Kasumi-1 (cell line): ENCODE data around the gene PICALM.

Experiments used
- DNase-seq, 2 experiments: peaks; one replicate each; lab custom pipeline; 2025; lab: John Stamatoyannopoulos, UW

Gene PICALM

DNA sequence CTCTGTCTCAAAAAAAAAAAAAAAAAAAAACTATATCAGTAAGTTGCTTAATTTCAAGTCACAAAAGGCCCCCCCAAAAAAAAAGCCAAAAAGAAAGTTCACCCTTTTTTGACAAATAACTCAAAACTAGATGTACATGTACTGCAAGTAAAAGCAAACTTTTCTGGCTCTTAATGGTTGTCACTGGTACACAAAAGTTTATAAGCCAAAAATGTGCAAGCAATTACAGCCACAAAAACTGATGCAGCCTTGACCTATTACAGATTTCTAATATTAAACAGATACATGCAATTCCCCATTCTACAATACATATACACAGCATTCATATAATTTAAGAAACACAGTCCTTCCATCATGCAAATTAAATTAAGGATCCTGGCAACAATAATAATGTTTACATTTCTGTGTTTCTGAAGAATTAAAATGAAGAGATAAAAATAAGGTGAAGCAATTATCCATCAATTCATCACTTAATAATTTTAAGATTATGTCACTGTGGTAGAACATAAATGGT lies 18.6 kb downstream of the PICALM start:
- DNase-seq, result no peak

DNA sequence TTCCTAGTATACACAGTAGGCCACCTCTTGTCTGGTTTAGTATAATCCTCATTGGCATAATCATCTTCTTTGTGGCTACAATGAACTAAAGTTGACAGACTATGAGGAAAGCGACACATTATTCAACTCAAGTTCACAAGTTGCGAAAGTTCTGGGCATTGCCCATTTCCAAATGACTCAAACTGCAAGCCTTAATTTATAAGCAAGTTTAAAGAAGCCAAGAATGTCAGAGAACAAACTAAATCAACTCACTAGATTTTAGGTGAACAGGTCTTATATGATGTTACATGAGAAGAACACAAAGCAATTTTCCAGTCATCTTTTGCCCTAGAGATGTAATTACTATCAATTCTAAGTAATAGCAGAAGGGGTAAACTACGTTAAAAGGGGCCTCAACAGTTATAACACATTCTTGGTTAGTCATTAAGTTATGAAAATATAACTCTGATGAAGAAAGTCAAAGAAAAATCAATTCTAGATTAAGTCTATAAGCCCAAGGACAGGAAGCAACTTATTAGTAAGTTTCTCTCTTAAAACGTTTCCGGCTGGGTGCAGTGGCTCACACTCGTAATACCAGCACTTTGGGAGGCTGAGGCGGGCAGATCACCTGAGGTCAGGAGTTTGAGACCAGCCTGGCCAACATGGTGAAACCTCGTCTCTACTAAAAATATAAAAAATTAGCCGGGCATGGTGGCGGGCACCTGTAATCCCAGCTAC lies 21.5 kb downstream of the PICALM start:
- DNase-seq, result no peak

DNA sequence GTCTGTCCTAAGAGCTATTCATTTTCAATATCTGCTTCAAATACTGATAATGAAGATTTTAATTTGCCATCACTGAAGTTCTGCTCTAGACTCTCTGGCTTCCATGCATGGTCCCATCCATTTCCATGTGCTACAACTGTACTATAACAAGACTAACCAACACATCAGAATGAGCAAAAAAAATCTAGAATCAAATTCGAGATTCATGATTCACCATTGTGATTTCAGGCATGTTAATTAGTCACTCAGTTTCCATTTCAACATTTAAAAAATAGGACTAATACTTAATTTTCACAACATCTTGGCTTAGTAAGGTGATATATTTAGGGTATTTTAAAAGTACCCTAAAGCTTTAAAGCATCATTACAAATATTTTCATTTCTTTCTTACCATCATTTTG lies 22.8 kb downstream of the PICALM start:
- DNase-seq, result no peak

DNA sequence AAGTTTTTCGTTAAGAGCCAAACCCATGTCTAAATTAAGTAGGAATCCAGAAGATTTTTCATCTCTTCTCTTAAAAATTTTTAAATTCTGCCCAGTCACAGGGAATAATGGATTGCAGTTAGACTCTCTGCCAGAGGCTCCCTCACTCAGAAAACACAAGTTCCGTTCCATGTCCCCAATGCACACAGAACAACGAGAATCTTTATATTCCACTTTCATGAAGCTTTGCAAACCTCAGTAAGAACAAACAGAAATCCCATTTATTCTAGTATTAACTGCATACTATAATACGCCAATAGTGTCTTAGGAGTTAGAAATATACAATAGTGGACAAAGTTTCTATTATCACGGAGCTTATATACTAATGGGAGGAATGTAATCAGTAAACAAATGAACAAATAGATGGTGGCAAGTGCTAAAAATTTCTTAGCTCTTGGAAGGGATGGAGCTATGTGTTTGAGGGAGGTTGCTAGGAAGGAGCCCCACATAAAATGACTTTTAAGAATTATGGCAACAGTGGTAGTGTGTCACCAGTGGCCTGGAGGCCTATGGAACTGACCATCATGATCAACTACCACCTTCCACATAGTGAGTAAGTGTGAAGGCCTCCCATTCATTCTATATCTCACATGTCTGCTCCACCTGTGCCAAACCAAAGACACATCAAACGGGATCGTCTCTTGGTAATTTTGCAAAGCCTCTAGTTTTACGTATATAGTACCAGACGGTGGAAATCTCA lies 24.9 kb downstream of the PICALM start:
- no peak for DNase-seq

DNA sequence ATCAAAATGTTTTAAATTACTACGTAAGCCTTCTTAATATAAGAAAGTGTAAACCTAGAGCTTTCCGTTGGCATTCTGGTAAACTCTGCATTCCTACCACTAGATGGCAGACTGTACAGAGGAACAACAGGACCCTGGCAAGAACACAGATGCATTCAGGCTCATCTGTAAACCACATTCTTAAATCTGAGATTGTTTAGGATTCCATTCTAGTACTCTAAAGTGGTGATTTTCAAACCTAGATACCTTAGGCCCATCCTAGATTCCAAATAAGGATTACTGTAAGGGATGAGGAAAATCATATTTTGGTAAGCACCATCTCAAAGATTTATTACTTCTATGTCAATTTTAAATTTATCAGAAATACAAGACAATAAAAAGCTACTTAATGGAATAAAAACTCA lies 26.9 kb downstream of the PICALM start:
- DNase-seq, result peak; percentile 77 to 90

DNA sequence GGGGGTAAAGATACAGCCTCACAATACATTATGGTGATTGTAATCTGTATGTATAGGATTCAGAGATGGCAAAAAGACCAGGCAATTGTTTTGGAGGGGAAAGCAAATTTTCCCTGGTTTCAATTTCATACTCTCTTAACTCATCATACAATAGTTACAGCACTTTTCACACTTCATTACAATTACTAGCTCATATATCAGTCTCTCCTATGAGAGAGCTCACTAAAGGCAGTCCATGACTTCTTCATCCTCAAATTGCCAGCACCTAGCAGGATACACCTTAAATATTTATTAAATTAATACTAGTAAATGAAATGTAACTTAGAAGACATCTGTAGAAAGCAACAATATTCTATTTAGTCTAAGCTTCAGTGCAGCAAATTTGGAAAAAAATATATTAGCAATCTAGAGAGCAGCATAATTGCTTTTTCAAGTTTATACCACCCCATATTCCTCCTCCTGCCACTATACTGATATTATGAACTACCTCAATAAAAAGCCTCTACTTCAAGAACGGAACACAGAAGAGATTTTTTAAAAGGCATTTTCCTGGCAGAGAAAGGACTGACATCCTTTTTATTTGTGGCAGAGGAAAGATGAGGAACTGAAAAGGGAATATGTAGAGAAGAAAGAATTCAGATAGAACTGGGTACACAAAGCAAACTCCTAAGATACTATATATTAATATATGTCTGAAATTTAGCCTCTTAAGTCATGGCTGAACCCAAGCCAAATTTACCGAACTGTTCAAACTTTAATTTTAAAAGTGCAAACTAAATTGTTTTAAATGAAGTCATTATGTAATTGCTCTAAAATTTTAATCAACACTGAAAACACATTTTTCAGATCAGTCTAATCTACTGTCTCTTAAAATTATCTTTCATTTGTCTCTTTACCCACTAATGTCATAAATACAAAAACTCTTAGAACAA lies 27.7 kb downstream of the PICALM start:
- no peak for DNase-seq

DNA sequence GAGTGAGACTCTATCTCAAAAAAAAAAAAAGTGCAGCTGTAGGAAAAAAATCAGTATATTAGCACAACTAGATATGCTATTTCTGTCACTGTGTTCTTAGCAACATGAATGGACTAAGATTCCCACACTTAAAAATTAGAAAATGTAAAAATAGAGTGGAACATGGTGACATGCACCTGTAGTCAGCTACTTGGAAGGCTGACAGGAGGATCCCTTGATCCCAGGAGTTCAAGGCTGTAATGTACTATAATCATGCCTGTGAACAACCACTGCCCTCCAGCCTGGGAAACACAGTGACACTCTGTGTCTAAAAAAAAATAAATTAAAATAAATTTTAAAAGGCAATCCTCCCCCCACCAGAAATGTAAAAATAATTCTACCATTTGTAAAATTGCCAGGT lies 29.8 kb downstream of the PICALM start:
- DNase-seq, result no peak

DNA sequence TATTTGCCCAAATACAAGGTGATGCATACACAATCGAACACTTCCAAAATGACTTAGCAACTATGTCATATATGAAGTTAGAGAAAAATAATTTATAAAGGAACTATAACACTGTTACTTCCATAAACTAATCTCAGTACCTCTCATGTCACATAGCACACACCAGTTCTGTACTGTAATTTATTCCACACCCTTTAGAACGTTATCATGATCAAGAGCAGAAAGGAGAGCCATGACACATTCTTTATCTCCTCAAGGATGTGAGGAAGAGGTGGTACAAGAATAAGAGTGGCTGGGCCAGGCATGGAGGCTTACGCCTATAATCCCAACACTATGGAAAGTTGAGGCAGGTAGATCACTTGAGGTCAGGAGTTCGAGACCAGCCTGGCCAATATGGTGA lies 31.1 kb downstream of the PICALM start:
- no peak for DNase-seq

DNA sequence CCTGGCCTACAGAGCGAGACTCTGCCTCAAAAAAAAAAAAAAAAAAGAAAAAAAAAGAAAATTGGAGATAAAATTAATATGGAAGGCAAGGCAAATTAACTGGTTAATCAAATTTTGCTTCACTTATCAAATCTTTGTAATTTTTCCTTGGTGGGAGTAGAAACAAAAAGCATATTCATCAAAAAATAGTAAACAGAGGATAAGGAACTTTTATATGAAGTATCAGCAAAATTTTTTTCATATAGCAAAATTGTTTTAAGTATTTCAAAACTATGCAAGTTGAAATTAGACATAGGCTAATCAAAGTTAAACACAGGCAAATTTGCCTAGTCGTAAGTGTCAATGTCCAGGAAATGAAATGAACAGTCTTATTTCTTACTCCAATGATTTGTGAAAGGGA lies 33.0 kb downstream of the PICALM start:
- DNase-seq, result no peak

DNA sequence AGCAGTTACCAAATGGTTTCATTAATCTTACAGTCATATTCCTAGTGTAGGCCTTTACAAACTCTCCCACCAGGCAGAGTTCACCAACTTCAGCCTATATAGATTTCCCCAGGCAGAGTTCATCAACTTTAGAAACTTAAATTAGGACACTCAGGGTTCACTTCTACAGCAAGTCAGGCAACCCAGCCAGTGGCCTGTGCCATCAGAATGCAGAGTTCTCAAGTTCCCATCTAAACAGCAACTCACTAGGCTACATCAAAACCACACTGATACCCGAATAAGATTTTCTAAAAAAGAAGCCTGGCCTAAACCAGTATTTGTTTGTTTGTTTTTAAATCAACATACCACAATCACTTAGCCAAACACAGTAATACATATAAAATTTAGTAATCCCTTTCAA lies 33.7 kb downstream of the PICALM start:
- no peak for DNase-seq

DNA sequence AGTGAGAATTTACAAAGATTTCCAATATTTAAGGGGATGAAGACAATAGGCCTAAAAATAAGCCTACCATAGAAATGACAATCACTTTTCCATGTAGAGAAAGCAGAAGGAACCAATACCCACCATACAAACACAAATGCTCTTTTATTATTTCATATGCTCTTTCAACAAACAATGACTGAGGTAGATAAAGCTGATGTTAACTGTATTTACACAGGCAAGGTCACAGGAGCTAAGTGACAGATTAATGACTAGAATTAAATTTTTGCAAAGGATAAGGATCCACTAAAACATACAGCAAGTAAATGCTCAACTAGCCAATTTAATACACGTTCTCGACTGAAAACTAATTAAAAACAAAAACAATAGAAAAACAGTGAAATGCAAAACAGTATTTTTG lies 34.2 kb downstream of the PICALM start:
- DNase-seq, result no peak

DNA sequence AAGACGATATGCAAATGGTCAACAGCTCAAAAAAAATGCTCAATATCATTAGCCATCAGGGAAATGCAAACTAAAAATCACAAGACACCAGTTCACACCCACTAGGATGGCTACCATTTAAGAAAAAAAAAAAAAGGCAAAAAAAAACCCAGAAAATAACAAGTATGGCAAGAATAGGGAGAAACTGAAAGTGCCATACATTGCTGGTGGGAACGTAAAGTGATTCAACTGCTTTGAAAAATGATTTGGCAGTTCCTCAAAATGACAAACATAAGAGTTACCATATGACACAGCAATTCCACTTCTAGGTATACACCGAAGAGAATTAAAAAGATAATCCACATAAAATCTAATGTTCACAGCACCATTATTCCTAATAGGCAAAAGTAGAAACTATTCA lies 47.5 kb downstream of the PICALM start:
- DNase-seq, result peak; percentile 11 to 42

DNA sequence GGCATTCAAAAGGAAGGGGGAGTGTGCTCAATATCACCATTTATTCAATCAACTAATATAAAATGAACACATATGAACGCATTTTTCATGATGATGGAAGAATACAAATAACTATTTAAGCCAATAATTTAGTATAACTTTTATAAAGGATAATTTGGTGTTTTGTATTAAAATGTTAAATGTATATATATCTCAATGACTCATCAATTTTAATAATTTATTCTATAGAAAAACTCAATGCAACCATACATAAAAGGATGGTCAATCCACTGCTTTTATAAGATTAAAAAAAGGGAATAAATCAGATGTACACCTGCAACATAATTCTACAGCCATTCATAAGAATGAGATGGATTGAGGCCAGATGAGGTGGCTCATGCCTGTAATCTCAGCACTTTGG lies 50.6 kb downstream of the PICALM start:
- no peak for DNase-seq

DNA sequence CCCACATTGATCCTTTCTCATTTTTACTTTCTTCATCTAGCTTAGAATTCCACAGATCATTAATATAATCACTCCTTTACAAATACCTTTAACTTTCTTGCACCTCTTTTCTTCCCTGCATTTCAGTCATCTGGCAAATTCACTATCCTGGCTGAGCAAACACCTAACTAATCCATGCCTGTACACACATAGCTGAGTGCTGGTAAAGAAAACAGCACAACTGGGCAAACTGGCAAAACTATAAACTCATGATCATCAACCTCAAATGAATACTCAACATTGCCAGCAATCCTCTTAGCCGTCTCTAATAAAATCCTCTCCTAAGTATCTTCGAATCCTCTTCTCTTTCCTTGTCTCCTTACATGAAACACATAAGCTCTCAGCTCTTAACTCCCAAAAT lies 52.4 kb downstream of the PICALM start:
- no peak for DNase-seq

DNA sequence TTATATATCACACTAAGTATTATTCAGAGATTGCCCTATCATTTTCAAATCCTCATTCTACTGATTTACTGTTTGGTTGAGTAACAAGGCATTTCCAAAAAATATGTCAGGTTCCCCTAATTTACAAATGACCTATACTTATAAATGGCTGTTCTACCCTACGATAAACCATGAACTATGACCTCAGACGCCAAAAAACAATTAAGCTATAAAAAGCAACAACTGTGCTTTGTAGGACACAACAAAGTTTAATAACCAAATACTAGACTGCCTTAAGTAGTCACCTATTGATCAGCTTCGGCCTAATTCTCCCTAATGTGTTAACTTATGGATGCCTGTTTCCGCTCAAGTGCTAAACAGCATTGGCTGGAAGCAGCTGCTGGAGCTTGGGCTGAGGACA lies 53.2 kb downstream of the PICALM start:
- no peak for DNase-seq

DNA sequence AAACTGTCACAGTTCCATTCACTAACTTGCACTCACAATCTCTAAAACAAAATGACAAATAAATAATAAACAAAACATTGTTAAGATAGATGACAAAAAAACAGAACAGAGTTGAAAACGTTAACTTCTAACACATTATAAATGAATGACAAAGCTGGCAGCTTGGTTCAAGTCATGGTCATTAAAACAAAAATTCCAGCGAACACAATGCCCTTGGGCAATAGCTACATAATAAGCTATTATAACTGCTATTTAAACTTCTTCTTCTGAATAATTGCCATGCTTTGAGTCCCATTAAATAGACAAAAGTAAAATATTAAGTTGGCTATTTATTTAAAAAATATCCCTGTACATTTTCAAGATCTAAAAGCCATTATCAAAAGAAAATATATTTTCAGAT lies 54.7 kb downstream of the PICALM start:
- DNase-seq, result no peak

DNA sequence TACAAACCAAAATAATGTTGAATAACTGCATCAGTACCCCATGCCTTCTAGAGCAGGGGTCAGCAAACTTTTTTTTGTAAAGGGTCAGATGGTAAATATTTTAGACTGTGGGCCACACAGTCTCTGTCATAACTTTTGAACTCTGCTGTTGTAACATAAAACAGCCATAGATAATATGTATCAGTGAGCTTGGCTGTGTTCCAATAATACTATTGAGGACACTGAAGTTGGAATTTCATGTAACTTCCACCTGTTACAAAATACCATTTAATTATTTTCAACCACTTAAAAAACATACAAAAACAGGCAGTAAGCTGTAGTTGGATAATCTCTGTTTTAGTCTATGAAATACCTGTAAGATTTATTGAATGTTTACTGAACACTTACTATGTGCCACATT lies 55.2 kb downstream of the PICALM start:
- no peak for DNase-seq

DNA sequence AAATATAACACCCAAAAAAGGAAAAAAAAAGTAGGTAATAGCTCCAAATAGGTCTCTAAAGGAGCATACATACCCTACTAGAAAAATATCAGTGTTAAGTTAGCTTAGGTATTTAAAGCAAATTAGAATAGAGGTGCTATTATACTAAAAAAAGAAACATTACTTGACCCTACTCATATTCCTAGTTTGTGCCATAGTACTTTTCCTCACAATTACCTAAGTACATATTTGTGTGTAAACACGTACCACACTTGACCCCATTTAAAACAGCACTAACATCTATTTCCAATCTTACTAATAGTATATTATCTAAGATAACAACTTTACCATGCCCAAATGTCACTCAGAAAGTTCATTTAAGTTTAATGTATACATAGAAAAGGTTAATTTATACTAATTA lies 57.7 kb downstream of the PICALM start:
- DNase-seq, result no peak

DNA sequence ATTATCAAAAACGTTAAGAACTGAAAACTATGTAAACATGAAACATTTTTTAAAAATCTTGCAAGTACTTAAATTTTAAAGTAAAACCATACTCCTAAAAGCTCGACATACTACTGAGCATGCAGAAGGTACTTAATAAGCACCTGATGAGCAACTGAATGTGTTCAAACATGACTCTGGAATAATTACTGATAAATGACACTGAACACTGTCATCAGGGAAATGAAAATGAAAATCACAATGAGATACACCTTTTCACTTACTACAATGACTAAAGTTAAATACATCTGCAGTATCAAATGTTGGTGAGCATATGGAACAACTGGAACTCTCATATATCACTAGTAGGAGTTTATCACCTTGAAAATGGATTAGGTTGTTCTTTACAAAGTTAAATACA lies 65.2 kb downstream of the PICALM start:
- no peak for DNase-seq

DNA sequence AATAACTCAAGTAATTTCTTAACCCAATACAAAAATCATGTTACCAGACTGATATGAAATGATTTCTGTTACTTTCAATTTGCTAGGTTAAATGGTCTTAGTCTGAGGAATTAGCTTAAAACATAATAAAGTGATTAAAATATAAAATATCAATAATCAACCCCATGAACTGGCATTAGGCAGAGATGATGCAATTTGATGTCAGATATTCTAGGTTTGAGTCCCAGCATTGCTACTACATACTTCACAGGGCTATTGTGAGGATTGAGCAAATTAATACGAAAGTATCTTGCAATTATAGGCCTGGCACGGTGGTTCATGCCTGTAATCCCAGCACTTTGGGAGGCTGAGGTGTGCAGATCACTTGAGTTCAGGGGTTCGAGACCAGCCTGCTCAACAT lies 66.5 kb downstream of the PICALM start:
- DNase-seq, result no peak

DNA sequence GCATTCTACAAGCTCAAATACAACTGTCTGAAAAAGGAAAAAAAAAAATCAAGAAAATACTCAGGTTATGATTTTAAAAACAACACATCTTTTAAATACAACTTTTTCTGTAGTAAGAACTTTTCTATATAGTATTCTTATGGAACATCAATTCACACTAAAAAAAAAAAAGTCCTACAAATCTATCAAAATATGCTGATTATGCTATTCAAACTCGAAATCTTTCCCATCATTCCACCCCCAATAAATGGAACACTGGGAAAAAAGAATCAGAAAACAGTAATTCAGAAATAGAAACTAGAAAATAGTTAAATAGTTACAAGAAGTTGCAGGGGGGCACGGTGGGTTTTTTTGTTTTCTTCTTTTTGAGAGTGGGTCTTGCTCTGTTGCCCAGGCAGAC lies 77.4 kb downstream of the PICALM start:
- DNase-seq, result no peak

DNA sequence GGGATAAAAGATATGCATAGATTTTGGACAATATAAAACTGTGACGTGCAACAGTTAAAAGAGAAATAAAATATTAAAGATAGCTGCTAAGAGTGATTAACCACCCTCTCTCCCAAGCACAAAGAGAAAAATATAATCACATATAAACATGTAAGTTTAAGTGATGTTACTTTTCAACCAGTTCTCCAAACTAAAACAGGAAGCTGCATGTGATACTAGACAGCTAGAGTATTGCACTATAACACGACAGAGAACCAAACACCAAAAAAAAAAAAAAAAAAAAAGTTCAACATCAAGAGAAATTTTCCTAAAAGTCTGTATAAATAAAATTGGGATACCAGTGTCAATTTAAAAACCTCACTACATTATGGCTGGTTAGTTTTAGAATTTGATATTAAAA lies 79.1 kb downstream of the PICALM start:
- peak in 1 of 2 experiments; percentile 4 for DNase-seq

DNA sequence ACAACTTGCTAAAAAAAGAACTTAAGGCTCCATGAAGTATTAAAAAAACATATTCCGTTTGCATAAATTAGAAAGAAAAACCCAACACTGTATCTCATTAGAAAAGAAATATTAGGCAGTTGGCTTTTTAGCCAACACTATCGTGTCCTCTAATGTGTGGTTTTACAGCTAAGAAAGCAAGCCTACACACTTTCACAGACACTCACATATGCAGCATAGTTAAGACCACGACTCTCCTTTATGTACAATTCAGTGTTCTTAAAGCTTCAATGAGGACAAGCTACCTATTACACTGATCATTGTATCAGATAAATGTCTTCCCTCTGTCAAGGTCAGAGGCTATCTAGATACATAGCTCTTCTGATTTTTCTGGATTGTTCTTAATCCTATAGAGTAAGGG lies 80.1 kb downstream of the PICALM start:
- no peak for DNase-seq
